Ishikawa (cell line): Measurements from ENCODE around the gene AKT1S1.

ENCODE experiments used
- FOXM1 ChIP-seq: IDR thresholded peaks from 2 replicates; pipeline ENCODE4 v1.6.1; 2012; ENCODE audit warnings: low read depth, borderline replicate concordance
- RAD21 ChIP-seq: IDR thresholded peaks from 2 replicates; pipeline ENCODE4 v1.6.1; 2012; ENCODE audit warnings: low read depth
- REST ChIP-seq: IDR thresholded peaks from 2 replicates; pipeline ENCODE4 v1.6.1; 2012; ENCODE audit warnings: low read depth, mild to moderate bottlenecking
- TAF1 ChIP-seq: IDR thresholded peaks from 2 replicates; pipeline ENCODE4 v1.6.1; 2012; ENCODE audit warnings: low read depth, mild to moderate bottlenecking
- YY1 ChIP-seq: IDR thresholded peaks from 2 replicates; pipeline ENCODE4 v1.6.1; 2012; ENCODE audit warnings: low read depth

GRCh38 chr19:49829200-49829599 lies 48.0 kb downstream of the AKT1S1 start:
- TF ChIP-seq YY1 (no peak), FOXM1 (no peak), REST (no peak), TAF1 (no peak), RAD21 (no peak)
